Bronchial epithelial cell (primary cell): Measurements from ENCODE around the gene RIPK3. TPM values are rescaled to one million over a fixed set of nuclear protein-coding genes. Genes with fewer than 3 reads are reported as not detected.
"Not testable (repeated sequence)": the region's sequence is repeated elsewhere in the genome, so short reads cannot be mapped to it uniquely, and the experiment has no call there.

Source experiments
- DNase-seq: peaks from one replicate; pipeline ENCODE4 v3.0.0-alpha.2; 2010; ENCODE audit warnings: low read depth
- FAIRE-seq: peaks from 2 replicates; lab custom pipeline; 2011; peaks lifted over from hg19 to GRCh38; lab: Jason Lieb, UNC
- H3K27me3 ChIP-seq: 2 replicates; pipeline ENCODE4 v1.5.1; 2011; ENCODE audit warnings: low read length; ENCODE audit not compliant: control insufficient read depth, insufficient read depth
- H3K36me3 ChIP-seq: 2 replicates; pipeline ENCODE4 v1.5.1; 2011; ENCODE audit warnings: low read length; ENCODE audit not compliant: control insufficient read depth, insufficient read depth
- H3K4me3 ChIP-seq: 2 replicates; pipeline ENCODE4 v1.5.1; 2011; ENCODE audit warnings: mild to moderate bottlenecking, low read depth, low read length, control low read depth
- total RNA-seq: library from RNA; depleted of rRNA; stranded (reverse); fragments of >200 nt; gene quantifications from 2 replicates; pipeline ENCODE4 v1.2.1, GENCODE V29; 2014
- TF ChIP-seq, protein P1 (sequence below): IDR thresholded peaks from 2 replicates; pipeline ENCODE4 v1.5.1; 2011; ENCODE audit warnings: mild to moderate bottlenecking, moderate library complexity, low read length, control low read depth, inconsistent platforms; ENCODE audit not compliant: insufficient read depth, severe bottlenecking

RIPK3 gene
- total RNA-seq, 1 donor from 2014 or later: 2.4 TPM

- H3K27me3 ChIP-seq: no peaks in the 10 kb centered on the region
- TF ChIP-seq, protein P1, sequence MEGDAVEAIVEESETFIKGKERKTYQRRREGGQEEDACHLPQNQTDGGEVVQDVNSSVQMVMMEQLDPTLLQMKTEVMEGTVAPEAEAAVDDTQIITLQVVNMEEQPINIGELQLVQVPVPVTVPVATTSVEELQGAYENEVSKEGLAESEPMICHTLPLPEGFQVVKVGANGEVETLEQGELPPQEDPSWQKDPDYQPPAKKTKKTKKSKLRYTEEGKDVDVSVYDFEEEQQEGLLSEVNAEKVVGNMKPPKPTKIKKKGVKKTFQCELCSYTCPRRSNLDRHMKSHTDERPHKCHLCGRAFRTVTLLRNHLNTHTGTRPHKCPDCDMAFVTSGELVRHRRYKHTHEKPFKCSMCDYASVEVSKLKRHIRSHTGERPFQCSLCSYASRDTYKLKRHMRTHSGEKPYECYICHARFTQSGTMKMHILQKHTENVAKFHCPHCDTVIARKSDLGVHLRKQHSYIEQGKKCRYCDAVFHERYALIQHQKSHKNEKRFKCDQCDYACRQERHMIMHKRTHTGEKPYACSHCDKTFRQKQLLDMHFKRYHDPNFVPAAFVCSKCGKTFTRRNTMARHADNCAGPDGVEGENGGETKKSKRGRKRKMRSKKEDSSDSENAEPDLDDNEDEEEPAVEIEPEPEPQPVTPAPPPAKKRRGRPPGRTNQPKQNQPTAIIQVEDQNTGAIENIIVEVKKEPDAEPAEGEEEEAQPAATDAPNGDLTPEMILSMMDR: no peak
- H3K36me3 ChIP-seq: peaks cover 2% of the 10 kb centered on the region
- DNase-seq: no peak
- no peak overlapping the region for H3K4me3 ChIP-seq
- FAIRE-seq: peak; percentile 60
These were observed 38.5 kb upstream of the RIPK3 start for GRCh38 chr14:24378327-24378726.

GRCh38 chr14:24377657-24378056, 37.9 kb upstream of the RIPK3 start:
- Histone ChIP-seq H3K27me3 (no peaks in the 10 kb centered on the region), H3K36me3 (peaks cover 4% of the 10 kb centered on the region), H3K4me3 (no peak overlapping the region)
- no peak for FAIRE-seq
- peak; percentile 27 for DNase-seq
- TF ChIP-seq, protein P1: no peak

DNA sequence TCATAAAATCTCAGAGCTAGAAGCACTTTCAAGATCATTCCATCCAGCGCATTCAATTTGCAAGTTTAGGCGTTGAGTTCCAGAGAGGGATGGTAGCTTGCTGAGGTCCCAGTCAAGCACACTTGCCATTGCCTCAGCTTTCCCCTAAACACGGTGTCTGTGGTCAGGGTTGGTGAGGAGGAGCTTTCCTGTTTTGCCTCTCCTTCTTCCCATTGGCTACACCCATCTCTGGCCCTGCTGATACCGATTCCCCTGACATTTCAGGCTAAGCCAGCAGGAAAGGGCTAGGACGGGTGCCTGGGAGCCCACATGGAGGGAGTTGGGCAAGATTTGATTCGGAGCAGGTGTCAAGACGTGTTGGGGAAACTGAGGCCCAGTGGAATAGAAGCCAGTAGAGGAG, 37.3 kb upstream of the RIPK3 start:
- TF ChIP-seq, protein P1: no peak
- no peaks in the 10 kb centered on the region for H3K27me3 ChIP-seq
- FAIRE-seq (no peak), DNase-seq (no peak)
- no peak overlapping the region for H3K4me3 ChIP-seq
- H3K36me3 ChIP-seq: peaks cover 4% of the 10 kb centered on the region

DNA sequence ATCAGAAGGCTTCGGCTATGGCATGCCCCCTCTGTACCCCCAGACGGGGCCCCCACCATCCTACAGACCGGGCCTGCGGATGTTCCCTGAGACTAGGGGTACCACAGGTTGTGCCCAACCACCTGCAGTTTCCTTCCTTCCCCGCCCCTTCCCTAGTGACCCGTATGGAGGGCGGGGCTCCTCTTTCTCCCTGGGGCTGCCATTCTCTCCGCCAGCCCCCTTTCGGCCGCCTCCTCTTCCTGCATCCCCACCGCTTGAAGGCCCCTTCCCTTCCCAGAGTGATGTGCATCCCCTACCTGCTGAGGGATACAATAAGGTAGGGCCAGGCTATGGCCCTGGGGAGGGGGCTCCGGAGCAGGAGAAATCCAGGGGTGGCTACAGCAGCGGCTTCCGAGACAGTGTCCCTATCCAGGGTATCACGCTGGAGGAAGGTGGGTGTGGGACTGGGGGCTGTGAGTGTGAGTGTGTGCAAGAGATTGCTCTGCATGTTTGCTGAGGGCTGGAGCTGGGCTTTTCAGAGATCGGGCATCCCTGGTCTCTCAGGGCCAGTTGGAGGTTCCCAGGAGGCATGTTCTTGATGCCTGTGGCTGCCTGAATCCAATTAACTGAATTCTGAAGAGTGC, 36.8 kb upstream of the RIPK3 start:
- DNase-seq: no peak
- H3K36me3 ChIP-seq: peaks cover 4% of the 10 kb centered on the region
- no peak for FAIRE-seq
- TF ChIP-seq, protein P1: no peak
- H3K4me3 ChIP-seq: no peak overlapping the region
- H3K27me3 ChIP-seq: no peaks in the 10 kb centered on the region

GRCh38 chr14:24372701-24373416, 33.1 kb upstream of the RIPK3 start:
- DNase-seq (no peak), FAIRE-seq (no peak)
- TF ChIP-seq, protein P1: no peak
- peaks cover 5% of the 10 kb centered on the region for H3K36me3 ChIP-seq
- no peak overlapping the region for H3K4me3 ChIP-seq
- H3K27me3 ChIP-seq: no peaks in the 10 kb centered on the region

GRCh38 chr14:24371605-24372004, 31.8 kb upstream of the RIPK3 start:
- H3K36me3 ChIP-seq, FAIRE-seq, H3K27me3 ChIP-seq, DNase-seq, H3K4me3 ChIP-seq: not testable (repeated sequence)
